ENCODE data around the gene WFDC5. TPM values are rescaled to one million over a fixed set of nuclear protein-coding genes. Genes with fewer than 3 reads are reported as not detected.

Gene WFDC5
- total RNA-seq, 2 donors from 2014 or later: not detected

DNA sequence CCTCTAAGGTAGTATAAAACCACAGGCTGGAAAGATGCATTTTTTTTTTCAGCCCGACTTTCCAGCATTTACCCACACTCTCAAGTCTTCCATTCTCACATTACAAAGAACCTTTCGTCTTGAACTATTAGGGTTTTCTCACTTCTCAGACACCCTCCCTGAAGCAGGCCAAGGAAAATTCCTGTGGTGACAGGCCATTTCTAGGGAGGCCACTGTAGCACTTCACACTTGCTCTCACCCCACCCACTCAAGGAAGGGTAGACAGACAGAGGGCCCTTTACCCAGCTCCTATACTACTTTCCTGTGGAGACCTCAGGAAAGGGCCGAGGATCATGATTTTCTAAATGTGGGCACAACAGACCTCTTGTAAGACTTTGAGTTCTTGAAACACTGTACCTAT lies 41.8 kb downstream of the WFDC5 start:
- H3K4me3 ChIP-seq: no peak overlapping the region
- no peaks in the 10 kb centered on the region for H3K9me3 ChIP-seq
- no peaks in the 10 kb centered on the region for H3K27me3 ChIP-seq
- TF ChIP-seq, protein P1, sequence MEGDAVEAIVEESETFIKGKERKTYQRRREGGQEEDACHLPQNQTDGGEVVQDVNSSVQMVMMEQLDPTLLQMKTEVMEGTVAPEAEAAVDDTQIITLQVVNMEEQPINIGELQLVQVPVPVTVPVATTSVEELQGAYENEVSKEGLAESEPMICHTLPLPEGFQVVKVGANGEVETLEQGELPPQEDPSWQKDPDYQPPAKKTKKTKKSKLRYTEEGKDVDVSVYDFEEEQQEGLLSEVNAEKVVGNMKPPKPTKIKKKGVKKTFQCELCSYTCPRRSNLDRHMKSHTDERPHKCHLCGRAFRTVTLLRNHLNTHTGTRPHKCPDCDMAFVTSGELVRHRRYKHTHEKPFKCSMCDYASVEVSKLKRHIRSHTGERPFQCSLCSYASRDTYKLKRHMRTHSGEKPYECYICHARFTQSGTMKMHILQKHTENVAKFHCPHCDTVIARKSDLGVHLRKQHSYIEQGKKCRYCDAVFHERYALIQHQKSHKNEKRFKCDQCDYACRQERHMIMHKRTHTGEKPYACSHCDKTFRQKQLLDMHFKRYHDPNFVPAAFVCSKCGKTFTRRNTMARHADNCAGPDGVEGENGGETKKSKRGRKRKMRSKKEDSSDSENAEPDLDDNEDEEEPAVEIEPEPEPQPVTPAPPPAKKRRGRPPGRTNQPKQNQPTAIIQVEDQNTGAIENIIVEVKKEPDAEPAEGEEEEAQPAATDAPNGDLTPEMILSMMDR (IDR thresholded peaks at IDR 0.05): no peak
- no peak for DNase-seq (ENCODE audit: low spot score)
- no peak overlapping the region for H3K27ac ChIP-seq
- peaks cover 19% of the 10 kb centered on the region for H3K36me3 ChIP-seq
- H3K4me1 ChIP-seq: no peaks in the 10 kb centered on the region

DNA sequence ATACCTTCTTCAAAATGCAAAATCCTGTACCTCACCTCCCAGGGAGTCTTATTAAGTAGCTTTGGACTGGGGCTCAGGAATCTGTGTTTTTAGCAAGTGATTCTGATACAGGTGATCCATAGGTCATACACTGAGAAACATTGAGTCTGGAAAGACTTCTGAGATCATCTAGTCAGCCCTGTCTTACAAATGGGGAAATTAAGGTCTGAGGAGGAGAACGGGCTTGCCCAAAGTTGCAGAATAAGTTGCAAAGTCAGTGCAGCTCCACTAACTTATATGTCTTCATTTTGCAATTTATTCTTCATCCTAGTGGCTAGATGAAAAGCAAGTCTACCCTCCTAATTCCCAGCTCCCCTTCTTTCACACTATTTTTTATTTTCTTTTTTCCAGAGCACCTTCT lies 42.9 kb downstream of the WFDC5 start:
- Histone ChIP-seq H3K27me3 (no peaks in the 10 kb centered on the region), H3K36me3 (peaks cover 14% of the 10 kb centered on the region), H3K27ac (no peak overlapping the region), H3K9me3 (no peaks in the 10 kb centered on the region), H3K4me3 (no peak overlapping the region), H3K4me1 (no peaks in the 10 kb centered on the region)
- TF ChIP-seq, protein P1 (IDR thresholded peaks at IDR 0.05): no peak
- no peak for DNase-seq (ENCODE audit: low spot score)

DNA sequence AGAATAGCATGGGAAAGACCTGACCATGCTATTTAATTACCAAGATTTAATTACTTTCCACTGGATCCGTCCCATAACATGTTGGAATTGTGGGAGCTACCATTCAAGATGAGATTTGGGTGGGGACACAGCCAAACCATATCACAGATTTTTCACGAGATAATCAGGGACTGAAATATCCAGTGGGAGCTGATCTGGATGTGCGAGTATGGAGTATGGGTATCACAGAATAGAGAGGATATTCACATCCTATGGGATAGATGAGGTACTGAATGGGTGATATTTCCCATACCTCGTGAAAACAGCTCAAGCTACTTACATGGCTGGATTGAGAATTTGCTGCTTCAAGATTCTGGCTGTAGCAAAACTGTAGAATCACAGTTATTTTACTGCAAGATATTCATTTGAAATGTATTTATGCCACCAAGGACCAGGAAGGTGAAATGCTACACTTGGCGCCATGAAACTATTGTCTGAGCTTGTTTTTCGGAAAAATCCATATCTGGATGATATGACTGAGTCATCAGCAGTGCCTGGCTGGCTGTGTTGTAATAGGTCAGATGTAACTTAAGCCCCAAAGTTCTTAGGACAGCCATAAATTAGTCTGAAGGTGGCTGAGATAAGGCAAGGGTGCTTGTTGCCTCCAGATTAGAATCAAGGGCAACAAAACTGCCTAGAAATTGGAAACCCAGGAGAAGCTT lies 43.9 kb downstream of the WFDC5 start:
- Histone ChIP-seq H3K9me3 (no peaks in the 10 kb centered on the region), H3K27ac (no peak overlapping the region), H3K36me3 (peaks cover 7% of the 10 kb centered on the region), H3K4me3 (no peak overlapping the region), H3K4me1 (no peaks in the 10 kb centered on the region), H3K27me3 (no peaks in the 10 kb centered on the region)
- TF ChIP-seq, protein P1 (IDR thresholded peaks at IDR 0.05): no peak
- no peak for DNase-seq (ENCODE audit: low spot score)

DNA sequence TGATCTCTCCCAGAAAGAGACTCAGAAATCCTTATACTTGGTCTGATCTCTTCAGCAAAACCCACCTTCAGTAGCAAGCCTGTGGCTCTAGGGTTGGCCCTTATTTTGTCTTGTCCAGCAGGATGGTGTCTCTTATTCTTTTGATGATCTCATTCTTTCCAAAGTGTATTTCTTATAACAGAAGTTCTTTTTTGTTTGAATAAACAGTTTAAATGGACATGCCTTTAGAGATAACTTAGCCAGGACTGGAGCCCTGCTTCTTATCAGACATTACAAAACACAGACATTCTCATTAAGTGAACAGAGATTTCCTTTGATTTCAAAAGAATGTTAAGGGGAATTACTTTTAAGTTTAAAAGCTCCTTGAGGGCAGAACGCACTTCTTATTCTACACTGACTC lies 45.7 kb downstream of the WFDC5 start:
- Histone ChIP-seq H3K36me3 (no peaks in the 10 kb centered on the region), H3K4me3 (no peak overlapping the region), H3K27me3 (no peaks in the 10 kb centered on the region), H3K4me1 (no peaks in the 10 kb centered on the region), H3K9me3 (no peaks in the 10 kb centered on the region), H3K27ac (no peak overlapping the region)
- TF ChIP-seq, protein P1 (IDR thresholded peaks at IDR 0.05): no peak
- DNase-seq (ENCODE audit: low spot score): no peak

DNA sequence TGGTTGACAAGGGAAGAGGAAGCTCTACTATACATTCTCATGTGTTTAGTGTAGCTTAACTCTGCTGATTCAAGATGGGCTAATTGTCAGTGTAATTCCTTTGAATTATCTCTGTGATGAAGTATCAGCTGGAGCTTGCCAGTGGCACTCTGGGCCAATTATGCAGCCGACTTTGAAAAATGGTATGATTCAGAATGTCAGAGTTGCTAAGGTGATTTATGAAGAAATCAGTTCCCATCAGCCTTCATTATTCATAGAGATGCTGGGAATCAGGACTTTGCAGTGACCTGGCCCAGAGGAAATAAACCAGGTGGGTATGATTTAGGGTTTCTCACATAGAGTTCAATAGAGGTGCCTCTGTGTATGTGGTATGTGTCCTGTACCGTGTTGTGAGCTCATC lies 47.4 kb downstream of the WFDC5 start:
- Histone ChIP-seq H3K27me3 (no peaks in the 10 kb centered on the region), H3K4me3 (no peak overlapping the region), H3K4me1 (no peaks in the 10 kb centered on the region), H3K9me3 (no peaks in the 10 kb centered on the region), H3K27ac (no peak overlapping the region), H3K36me3 (no peaks in the 10 kb centered on the region)
- no peak for DNase-seq (ENCODE audit: low spot score)
- TF ChIP-seq, protein P1 (IDR thresholded peaks at IDR 0.05): no peak

DNA sequence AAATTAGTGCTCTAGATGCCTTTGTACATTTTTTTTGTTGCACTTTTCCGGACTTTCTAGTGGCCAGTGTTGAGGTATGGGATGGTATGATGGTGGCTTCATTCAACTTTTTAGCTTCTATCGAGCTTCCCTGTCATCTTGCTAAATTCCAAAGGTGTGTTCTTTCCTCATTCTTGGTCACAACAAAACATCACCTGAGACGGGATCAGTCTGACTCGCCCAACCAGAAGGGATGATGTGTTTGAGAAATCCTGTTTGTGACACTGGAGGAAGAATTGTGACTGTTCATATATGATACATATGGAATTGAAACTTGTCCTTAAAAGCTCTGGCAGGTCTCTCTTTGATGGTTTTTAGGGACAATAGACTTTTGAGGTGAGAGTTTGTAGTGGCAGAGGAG lies 47.9 kb downstream of the WFDC5 start:
- H3K27ac ChIP-seq: no peak overlapping the region
- no peaks in the 10 kb centered on the region for H3K4me1 ChIP-seq
- TF ChIP-seq, protein P1 (IDR thresholded peaks at IDR 0.05): no peak
- H3K4me3 ChIP-seq: no peak overlapping the region
- H3K36me3 ChIP-seq: no peaks in the 10 kb centered on the region
- no peak for DNase-seq (ENCODE audit: low spot score)
- no peaks in the 10 kb centered on the region for H3K27me3 ChIP-seq
- no peaks in the 10 kb centered on the region for H3K9me3 ChIP-seq
